BLaER1 treated with 17β-estradiol and CSF1 and Interleukin-3, amounts not matched to agents 10 nM and 100 nM (cell line): ENCODE data around the gene COPZ2.

ENCODE experiments used
- H3K27ac ChIP-seq, 11 experiments: shearing (Covaris generic); formaldehyde crosslinking; 2 replicates each; pipeline ENCODE4 v1.8.1; 2022
- H3K27me3 ChIP-seq, 11 experiments: shearing (Covaris generic); formaldehyde crosslinking; 2 replicates each; pipeline ENCODE4 v1.8.1; 2022
- H3K36me3 ChIP-seq, 11 experiments: shearing (Covaris generic); formaldehyde crosslinking; 2 replicates each; pipeline ENCODE4 v1.8.1; 2022
- H3K4me1 ChIP-seq, 10 experiments: shearing (Covaris generic); formaldehyde crosslinking; 2 replicates each; pipeline ENCODE4 v1.8.1; 2022
- H3K4me2 ChIP-seq, 11 experiments: shearing (Covaris generic); formaldehyde crosslinking; 2 replicates each; pipeline ENCODE4 v1.8.1; 2022
- H3K4me3 ChIP-seq, 10 experiments: shearing (Covaris generic); formaldehyde crosslinking; 2 replicates each; pipeline ENCODE4 v1.8.1; 2022
- H3K9ac ChIP-seq, 11 experiments: shearing (Covaris generic); formaldehyde crosslinking; 2 replicates each; pipeline ENCODE4 v1.8.1; 2022
- H3K9me3 ChIP-seq, 11 experiments: shearing (Covaris generic); formaldehyde crosslinking; replicated peaks in 1 of 11; 2 replicates each; pipeline ENCODE4 v1.8.1; 2022
- H4K20me1 ChIP-seq, 11 experiments: shearing (Covaris generic); formaldehyde crosslinking; 2 replicates each; pipeline ENCODE4 v1.8.1; 2022
- Cebpa-rat ChIP-seq, 11 experiments: shearing (Covaris generic); IDR thresholded peaks; 2 replicates each; pipeline ENCODE4 v1.8.1; 2022

The COPZ2 gene

DNA sequence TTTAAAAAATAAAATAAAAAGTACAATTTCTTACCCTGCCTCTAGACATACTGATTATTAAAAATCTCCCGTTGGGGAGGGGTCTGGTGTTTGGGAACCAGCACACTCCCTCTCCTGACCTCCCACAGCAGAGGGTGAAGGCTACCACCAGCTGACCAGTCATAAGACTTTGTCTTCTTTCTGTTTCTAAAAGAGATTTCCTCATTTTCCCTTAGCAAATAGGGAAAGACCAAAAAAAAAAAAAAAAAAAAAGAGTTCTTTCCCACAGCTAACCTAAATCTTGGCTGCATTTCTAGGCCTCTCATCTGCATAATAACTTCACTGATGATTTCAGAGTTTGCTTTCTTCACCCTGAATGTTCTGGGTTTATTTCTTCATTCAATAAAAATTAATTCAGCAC is 36.4 kb downstream of the COPZ2 start:
- Histone ChIP-seq H3K27ac (peak overlapping the region; percentile 87 to 99 (median 95); a peak in 21 of 22 replicates), H4K20me1 (no peaks in the 10 kb centered on the region)

DNA sequence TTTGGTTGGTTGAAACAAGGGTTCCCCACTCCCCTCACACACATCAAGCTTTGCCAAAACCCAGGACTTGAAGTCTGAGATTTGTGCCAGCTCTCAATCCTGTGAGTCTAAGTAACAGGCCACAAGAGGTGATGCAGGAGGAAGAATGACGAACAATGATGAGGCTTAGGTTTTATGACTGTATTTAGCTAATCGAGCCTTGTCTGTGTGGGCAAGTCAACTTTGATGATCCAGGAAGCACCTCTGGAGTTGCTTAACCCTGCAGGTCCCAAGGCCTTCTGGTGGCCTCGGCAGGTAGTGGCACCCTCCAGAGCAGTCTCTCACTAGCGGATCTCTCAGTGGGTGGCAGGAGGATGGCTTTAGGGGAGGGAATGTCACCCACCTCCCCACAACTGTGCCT is 38.0 kb downstream of the COPZ2 start:
- Histone ChIP-seq H3K27me3 (no peaks in the 10 kb centered on the region), H4K20me1 (no peaks in the 10 kb centered on the region), H3K4me3 (no peak overlapping the region), H3K27ac (peak overlapping the region in 6 of 11 experiments; percentile 4 to 94 (median 31); a peak in 9 of 22 replicates), H3K9ac (no peak overlapping the region; a peak in 1 of 22 replicates), H3K4me2 (peak overlapping the region in 9 of 11 experiments; percentile 17 to 95 (median 60); a peak in 15 of 22 replicates), H3K9me3 (no peaks in the 10 kb centered on the region), H3K4me1 (peaks cover 28 to 81% (median 63%) of the 10 kb centered on the region in 10 experiments), H3K36me3 (no peaks in the 10 kb centered on the region)
- no peak for TF ChIP-seq Cebpa-rat (IDR thresholded peaks at IDR 0.05)

More for the DNA sequence above, 36.4 kb downstream of the COPZ2 start:
- peak overlapping the region in 6 of 11 experiments; percentile 83 to 90 (median 86); a peak in 7 of 22 replicates for H3K9ac ChIP-seq
- H3K27me3 ChIP-seq: no peaks in the 10 kb centered on the region
- no peaks in the 10 kb centered on the region for H3K36me3 ChIP-seq
- peak overlapping the region in 10 of 11 experiments; percentile 82 to 95 (median 87); a peak in 20 of 22 replicates for H3K4me2 ChIP-seq
- no peak for TF ChIP-seq Cebpa-rat (IDR thresholded peaks at IDR 0.05)
- H3K9me3 ChIP-seq: no peaks in the 10 kb centered on the region
- H3K4me3 ChIP-seq: 0 out of 20 replicates have a peak overlapping the region, but pooled peaks of 1 of the 10 experiments have one; percentile 13
- peaks cover 38 to 93% (median 78%) of the 10 kb centered on the region in 10 experiments for H3K4me1 ChIP-seq

DNA sequence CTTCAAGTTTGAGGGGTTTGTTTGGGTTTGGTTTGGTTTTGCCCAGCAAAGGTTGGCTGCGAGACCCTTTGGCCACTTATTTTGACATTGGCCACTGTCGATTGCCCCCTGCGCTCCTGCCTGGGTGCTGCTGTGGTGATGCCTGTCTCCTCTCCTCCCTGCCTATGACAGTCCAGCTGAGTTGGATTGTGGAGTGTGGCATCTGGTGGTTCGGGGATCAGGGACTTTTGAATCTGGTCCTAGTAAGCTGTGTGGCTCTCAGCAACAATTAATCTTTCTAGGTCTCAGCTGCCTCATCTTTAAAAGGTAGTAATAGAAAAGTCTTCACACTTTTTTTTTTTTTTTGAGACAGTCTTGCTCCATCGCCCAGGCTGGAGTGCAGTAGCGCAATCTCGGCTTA is 39.6 kb downstream of the COPZ2 start:
- Histone ChIP-seq H3K27ac (peak overlapping the region in 1 of 11 experiments; percentile 7; a peak in 2 of 22 replicates), H3K9ac (no peak overlapping the region; a peak in 1 of 22 replicates), H4K20me1 (no peaks in the 10 kb centered on the region), H3K27me3 (no peaks in the 10 kb centered on the region), H3K36me3 (no peaks in the 10 kb centered on the region), H3K4me3 (no peak overlapping the region), H3K4me2 (peak overlapping the region in 7 of 11 experiments; percentile 25 to 95 (median 68); a peak in 13 of 22 replicates), H3K9me3 (no peaks in the 10 kb centered on the region), H3K4me1 (peaks cover 15 to 66% (median 47%) of the 10 kb centered on the region in 10 experiments)
- no peak for TF ChIP-seq Cebpa-rat (IDR thresholded peaks at IDR 0.05)

DNA sequence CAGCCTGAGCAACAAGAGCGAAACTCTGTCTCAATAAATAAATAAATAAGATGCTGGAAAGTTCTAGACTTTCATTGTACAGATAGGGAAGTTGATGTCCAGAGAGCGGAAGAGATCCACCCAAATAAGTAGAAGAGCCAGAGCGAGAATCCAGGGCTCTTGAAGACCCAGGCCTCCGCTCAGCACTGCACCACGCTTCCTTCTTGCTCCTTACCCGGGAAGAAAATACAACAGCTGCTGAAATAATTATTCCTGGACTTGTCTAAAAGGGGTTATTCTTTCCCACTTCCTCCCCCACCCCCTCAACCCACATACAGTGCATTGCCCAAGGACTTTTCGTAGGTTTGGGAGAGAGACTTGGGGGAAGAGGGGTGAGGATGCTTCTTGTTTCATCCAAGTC is 40.0 kb downstream of the COPZ2 start:
- Histone ChIP-seq H4K20me1 (no peaks in the 10 kb centered on the region), H3K36me3 (no peaks in the 10 kb centered on the region), H3K9me3 (no peaks in the 10 kb centered on the region), H3K4me1 (peaks cover 10 to 62% (median 43%) of the 10 kb centered on the region in 10 experiments), H3K27me3 (no peaks in the 10 kb centered on the region), H3K27ac (peak overlapping the region in 1 of 11 experiments; percentile 7; a peak in 2 of 22 replicates), H3K4me2 (peak overlapping the region in 7 of 11 experiments; percentile 25 to 95 (median 68); a peak in 13 of 22 replicates), H3K4me3 (no peak overlapping the region), H3K9ac (no peak overlapping the region; a peak in 1 of 22 replicates)
- TF ChIP-seq Cebpa-rat (IDR thresholded peaks at IDR 0.05): no peak

DNA sequence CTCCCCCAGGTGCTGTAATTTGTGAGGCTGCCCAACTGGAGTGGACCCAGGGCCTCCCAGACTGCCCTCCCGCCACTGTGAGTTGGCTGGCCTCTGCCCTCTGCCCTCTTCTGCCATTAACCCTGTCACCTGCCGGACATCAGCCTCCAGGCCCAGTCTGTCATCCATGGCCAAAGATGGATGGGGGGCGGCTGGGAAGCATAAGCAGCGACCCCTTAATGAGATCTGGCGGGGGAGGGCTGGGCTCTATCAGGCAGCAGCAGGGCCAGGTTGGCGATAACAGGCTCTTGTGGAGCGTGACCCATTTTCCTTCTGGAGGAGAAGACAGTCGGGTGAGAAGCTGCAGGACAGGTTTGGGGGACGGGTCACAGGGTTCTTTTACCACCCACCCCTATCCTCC is 41.4 kb downstream of the COPZ2 start:
- Histone ChIP-seq H3K36me3 (no peaks in the 10 kb centered on the region), H3K4me1 (peaks cover 0 to 53% (median 30%) of the 10 kb centered on the region in 10 experiments; a peak in 17 of 20 replicates), H3K27ac (no peak overlapping the region), H3K4me3 (no peak overlapping the region), H3K9me3 (no peaks in the 10 kb centered on the region), H4K20me1 (no peaks in the 10 kb centered on the region), H3K9ac (no peak overlapping the region), H3K27me3 (no peaks in the 10 kb centered on the region), H3K4me2 (peak overlapping the region in 1 of 11 experiments; percentile 13; a peak in 2 of 22 replicates)
- TF ChIP-seq Cebpa-rat (IDR thresholded peaks at IDR 0.05): no peak

DNA sequence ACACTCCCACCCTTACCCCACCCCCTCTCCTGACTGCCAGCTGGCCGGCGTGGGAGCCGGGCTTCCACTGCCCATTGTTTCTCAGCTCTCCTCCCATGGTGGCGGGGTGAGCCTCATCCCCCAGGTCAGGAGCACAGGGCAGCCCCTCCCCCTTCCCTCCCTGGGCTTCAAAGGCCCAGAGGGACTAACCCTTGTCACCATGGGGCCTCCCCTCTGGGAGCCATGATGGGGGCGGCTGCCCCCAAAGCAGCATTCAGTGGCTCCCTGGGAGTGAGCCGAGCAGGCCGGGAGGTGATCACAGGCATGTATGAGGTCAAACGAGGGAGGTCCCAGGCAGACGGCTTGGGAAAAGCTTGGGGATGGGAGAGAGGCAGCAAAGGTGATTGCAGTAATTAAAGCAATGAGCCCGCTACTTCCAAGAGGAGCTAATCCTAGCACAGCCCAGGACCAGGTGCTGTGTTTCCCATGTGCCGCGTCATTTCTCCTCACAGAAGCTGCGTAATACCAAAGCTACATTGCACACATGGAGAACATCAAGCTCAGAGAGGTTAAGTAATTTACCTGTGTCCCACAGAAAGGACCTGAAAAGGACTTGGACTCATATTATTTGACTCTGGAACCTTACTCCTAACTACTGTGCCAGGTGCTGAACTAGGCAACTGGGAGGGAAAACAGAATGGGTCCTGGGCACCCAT is 42.2 kb downstream of the COPZ2 start:
- Histone ChIP-seq H4K20me1 (no peaks in the 10 kb centered on the region), H3K27me3 (no peaks in the 10 kb centered on the region), H3K36me3 (no peaks in the 10 kb centered on the region), H3K4me2 (no peak overlapping the region), H3K4me1 (peaks cover 0 to 51% (median 24%) of the 10 kb centered on the region in 10 experiments; a peak in 16 of 20 replicates), H3K27ac (no peak overlapping the region), H3K9me3 (no peaks in the 10 kb centered on the region), H3K9ac (no peak overlapping the region; a peak in 1 of 22 replicates), H3K4me3 (no peak overlapping the region)
- TF ChIP-seq Cebpa-rat (IDR thresholded peaks at IDR 0.05): no peak

DNA sequence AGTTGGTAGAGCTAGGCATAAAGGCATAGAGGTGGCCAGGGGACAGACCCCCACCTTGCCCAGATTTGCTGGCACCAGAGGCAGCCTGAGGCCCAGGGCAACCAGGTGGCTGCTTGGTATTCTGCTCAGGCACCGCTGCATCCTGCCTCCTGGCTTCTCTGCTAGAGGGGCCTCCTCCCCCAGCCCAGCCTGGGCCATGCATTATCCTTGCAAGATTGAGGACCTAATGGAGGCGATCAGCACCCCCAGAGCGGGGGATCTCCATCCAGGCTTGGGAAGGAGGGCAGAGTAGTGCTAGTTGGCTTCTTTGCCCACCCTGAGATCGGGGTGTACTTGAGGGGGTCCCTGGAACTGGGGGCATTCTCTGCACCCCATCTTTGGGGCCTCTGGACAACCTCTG is 42.9 kb downstream of the COPZ2 start:
- H3K36me3 ChIP-seq: no peaks in the 10 kb centered on the region
- H3K4me1 ChIP-seq: peaks cover 0 to 45% (median 18%) of the 10 kb centered on the region in 10 experiments; a peak in 16 of 20 replicates
- H3K9me3 ChIP-seq: no peaks in the 10 kb centered on the region
- H4K20me1 ChIP-seq: no peaks in the 10 kb centered on the region
- H3K9ac ChIP-seq: no peak overlapping the region
- H3K4me2 ChIP-seq: no peak overlapping the region
- no peak overlapping the region for H3K4me3 ChIP-seq
- H3K27ac ChIP-seq: no peak overlapping the region
- no peak for TF ChIP-seq Cebpa-rat (IDR thresholded peaks at IDR 0.05)
- no peaks in the 10 kb centered on the region for H3K27me3 ChIP-seq

DNA sequence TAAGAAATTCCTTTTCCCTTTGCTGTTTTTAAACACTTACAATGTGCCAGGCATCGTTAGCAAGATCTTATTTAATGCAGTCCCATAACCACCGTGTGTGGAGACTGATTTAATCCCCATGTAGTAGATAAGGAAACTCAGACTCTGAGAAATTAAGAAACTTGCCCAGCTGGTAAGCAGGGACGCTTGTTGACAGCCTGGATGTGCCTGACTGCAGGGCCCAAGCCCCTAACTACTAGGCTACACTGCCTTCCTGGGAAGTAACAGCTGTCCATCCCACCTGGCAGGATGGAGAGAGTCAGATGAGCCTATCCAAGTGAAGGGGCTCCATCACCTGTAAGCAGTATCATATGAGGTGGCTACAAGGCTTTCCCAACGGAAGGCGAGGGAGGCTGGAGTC is 43.6 kb downstream of the COPZ2 start:
- no peak overlapping the region for H3K9ac ChIP-seq
- H3K36me3 ChIP-seq: no peaks in the 10 kb centered on the region
- H3K4me2 ChIP-seq: no peak overlapping the region
- no peaks in the 10 kb centered on the region for H4K20me1 ChIP-seq
- H3K9me3 ChIP-seq: no peaks in the 10 kb centered on the region
- peaks cover 0 to 37% (median 11%) of the 10 kb centered on the region in 10 experiments; a peak in 14 of 20 replicates for H3K4me1 ChIP-seq
- H3K4me3 ChIP-seq: no peak overlapping the region
- H3K27ac ChIP-seq: no peak overlapping the region
- no peak for TF ChIP-seq Cebpa-rat (IDR thresholded peaks at IDR 0.05)
- H3K27me3 ChIP-seq: no peaks in the 10 kb centered on the region

DNA sequence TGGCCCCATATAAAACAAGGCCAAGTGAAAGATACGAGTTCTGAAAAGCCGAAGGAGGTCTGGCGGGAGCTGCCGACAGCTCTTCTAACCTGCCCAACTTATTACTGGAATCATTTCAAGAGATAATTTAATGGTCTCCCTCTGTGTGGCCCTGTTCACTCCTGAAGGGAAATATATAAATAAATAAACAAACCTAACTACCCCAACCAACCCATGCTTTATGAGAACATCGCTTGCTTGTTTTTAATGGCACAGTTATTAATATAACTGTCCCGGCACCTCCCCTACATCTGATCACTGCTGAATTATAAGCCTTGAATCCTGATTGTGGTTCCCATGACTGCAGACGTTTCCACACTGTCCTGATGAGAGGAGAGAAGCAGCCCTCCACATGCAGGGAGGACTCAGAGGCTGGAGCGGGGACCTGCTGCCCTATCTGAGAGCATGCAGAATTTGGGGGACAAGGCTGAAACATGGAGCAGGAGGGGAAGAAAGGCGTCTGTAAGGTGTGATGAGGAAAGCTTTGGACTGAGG is 44.5 kb downstream of the COPZ2 start:
- no peak for TF ChIP-seq Cebpa-rat (IDR thresholded peaks at IDR 0.05)
- Histone ChIP-seq H3K36me3 (no peaks in the 10 kb centered on the region), H4K20me1 (no peaks in the 10 kb centered on the region), H3K9me3 (no peaks in the 10 kb centered on the region), H3K27me3 (no peaks in the 10 kb centered on the region), H3K4me1 (peaks cover 0 to 34% (median 8%) of the 10 kb centered on the region in 10 experiments; a peak in 13 of 20 replicates), H3K4me2 (no peak overlapping the region), H3K4me3 (no peak overlapping the region), H3K9ac (no peak overlapping the region), H3K27ac (no peak overlapping the region)
